GM19324 (cell line): ENCODE data around the gene CNOT2.
A peak's percentile ranks its signal among the peaks of the same experiment; 100 is the strongest.
"Not testable (repeated sequence)": the region's sequence is repeated elsewhere in the genome, so short reads cannot be mapped to it uniquely, and the experiment has no call there.

ENCODE experiments used
- ATAC-seq: cut with Tn5 transposase; IDR thresholded peaks from one replicate; pipeline ENCODE4 v1.9.1; 2021; ENCODE audit warnings: mild to moderate bottlenecking, moderate library complexity; ENCODE audit not compliant: unreplicated experiment, low FRiP score

The CNOT2 gene

DNA sequence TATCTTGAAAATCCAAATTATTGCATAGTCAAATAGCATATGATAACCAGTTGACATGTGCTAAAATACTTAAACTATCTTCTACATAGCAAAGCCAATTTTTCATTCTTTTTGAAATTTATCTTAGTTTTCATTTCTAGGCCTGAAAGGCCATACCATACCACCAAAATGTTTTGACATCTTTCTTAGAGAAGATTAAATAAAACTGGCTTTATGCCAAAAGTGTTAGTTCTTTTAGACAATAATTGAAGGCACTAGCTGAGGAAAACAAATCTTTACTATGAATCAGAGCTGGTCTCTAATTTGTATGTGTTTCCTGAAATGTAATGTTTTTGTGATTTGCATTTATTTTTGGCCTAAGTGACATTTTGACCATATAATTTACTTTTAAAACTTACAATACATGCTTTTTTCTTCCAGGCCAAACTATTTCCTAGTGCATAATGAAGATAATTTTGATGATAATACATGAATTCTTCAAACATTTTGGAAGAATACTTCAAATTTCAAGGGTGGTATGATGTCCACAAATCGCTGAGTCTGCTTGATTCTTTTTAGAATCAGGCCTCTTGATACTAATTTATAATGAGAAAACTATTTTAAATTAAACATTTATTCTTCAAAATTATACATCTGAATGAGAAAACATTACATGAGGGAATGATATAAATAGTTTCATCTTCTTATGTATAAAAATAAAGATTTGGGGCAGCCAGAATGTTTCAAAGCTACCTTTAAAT lies 116.4 kb downstream of the CNOT2 start:
- no peak for ATAC-seq

DNA sequence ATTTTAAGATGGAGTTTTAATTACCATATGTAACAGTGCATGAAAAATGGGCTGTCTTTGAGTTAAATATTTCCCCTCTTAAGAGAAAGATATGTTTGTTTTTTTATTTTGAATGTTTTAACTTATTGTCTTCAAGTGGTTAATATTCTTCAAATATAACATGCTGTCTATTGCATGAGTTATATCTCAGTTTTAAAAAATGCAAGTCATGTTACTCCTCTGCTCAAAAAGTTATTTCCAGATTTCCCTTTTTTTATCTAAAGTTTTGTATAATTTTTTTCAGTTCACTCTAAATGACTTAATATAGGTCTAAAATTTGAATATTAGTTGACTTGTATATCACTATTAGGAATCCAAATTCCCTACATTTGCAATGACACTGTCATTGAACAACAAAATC lies 117.0 kb downstream of the CNOT2 start:
- ATAC-seq: no peak

DNA sequence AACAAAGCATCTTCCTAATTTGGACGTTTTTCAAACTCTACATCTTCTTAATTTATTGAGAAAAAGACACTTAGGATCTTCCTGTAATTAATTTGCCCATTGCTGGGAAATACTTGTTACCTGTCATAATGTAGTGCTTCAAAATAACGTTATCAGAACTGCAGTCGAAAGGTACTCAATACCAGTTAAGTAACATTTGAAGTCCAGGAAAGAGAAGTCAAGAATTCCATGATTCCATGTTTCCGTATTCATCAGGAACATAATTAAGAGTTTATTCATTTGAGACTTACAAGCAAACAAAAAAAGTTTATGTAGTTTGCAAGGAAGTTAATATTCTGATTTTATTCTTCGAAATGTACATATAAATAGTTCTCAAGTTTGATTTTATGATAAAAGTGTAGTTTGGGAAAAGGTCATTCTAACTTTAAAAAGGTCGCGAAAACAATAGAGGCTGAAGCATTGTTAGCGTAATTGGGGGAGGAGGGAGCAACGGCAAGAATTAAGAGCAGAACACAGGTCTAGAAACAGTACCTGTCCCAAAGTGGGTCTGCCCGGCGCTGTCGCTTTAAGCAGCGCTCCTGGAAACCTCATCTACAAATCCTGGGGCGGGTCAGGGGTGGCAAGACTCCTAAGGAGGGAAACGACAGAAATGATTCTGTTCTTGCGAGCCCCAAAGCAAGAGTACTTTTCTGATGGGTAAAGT lies 121.6 kb downstream of the CNOT2 start:
- no peak for ATAC-seq

DNA sequence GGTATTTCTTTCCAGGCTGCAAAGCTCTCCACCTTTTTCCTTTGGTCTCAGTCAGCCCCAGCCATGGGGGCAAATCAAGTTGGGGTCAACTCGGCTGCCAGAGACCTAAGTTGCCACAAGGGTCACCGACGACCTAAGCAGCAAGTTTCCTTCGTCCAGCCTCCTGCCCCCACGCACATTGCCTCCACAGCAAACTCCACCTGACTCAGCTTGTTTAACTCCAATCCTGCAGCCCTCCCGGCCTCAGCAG lies 122.1 kb downstream of the CNOT2 start:
- ATAC-seq: no peak

DNA sequence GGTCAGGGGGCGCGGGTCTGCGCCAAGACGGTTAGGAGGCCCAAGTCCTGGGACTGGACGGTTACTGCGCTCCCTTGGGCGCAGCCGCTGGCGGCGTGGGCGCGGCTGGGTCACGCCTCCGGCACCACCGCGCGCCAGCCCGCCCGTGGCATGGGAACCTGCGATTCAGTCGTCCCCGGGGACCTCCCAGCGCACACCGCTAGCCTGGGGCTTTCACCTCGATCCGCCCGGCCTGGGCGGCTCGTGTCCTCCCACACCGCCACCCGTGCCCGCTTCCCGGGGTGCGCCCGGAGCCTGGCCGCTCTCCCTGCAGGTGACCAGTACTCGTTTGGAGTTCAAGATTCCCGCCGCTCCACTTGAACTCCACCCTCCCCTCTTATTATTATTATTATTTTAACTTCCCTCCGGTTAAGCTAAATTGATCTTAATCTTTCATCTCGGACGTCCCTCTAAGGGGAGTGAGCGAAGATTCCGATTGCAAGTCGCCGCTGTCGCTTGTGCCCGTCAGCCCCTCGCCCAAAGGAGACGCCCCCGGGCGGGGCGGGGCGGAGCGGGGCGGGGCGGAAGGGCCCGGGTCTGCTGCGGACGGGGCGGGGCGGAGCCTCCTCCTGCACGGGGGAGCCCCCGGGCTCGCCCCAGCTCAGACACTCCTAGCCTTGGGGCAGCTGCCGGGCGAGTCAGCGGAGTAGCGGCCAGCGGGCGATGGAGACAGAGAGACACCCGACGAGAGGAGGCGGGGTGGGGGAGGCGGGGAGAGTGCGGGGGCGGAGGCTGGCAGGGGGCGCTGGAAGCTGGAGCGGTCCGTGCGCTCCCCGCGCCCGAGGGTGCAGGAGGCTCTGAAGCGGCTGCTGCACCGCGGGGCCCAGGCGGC lies 122.7 kb downstream of the CNOT2 start, which contains the start of gene KCNMB4:
KCNMB4 (plus strand) TSS at position 643 of the 871 bp plus-strand sequence. CDS start 445 bp downstream, outside the sequence.
- ATAC-seq: peak; percentile 85

DNA sequence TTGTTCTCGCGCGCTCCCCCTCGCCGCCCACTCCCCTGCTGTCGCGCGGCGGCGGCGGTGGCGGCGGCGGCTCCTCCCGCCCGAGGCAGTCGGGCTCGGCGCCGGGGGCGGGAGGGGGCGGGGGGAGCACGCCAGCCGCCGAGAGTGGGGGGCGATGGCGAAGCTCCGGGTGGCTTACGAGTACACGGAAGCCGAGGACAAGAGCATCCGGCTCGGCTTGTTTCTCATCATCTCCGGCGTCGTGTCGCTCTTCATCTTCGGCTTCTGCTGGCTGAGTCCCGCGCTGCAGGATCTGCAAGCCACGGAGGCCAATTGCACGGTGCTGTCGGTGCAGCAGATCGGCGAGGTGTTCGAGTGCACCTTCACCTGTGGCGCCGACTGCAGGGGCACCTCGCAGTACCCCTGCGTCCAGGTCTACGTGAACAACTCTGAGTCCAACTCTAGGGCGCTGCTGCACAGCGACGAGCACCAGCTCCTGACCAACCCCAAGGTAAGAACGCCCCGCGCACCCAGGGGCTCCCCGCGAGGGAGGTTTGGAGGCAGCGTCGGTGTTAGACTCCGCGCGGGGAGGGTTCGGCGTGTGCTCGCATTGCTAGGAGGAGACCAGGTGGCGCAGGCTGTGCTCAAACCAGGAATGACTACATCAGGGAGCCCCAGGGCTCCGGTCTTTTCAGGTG lies 123.5 kb downstream of the CNOT2 start:
- ATAC-seq: peak; percentile 50

DNA sequence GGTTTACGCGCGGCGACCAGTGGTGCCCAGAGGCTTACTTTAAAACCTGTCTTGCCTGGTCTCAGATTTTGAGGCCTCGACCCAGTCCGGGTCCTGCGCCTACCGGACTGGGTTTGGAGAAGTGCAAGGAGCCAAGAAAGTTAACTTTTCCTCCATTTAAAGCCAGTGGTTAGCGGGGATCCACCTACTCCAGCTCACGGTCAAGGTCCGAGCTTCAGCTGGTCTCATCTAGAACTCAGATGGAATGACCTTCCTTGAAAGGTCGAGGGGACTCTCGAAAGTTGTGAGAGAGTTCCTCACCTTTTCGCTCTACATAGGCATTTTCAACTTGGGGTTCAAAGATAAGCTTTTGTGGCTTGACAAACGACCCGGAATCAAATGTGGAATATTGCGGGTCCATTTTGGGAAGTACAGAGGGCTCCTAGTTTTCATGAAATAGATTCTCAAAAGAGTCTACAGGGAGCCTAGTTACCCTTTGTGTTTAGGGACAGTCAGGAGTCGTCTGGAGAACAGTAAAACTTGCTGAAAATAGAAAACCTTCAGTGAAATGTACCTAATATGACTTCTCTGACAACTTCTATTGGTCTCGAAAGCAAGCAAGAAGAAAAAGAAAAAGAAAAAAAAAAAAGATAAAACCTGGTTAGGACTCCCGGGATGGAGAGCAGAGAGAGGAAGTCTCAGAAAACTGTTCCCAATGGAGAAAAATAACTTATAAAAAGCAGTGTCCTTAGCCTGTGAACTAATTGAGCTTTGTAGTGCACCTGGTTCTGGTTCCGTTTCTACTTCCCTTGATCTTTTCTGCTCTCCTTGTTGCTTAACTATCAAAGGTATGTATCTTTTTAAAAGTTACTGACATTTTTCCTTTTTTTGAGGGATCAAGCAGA lies 124.3 kb downstream of the CNOT2 start:
- no peak for ATAC-seq

DNA sequence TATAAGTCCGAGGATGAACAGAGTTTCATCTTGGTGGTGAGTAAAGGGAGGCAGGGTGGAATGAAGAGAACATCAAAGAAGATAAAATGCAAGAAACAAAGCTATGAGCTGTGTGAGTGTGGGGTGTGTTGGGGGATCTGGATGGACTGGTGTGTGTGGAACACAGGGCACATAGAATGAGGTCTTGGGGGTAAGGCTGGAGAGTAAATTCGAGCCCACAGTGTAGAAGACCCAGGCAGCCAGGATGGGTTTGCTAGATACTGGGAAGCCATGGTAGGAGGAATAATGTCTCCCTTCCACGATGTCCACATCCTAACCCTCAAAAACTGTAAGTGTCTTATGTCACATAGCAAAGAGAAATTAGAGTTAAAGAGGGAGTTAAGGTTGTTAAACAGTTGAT lies 129.6 kb downstream of the CNOT2 start:
- no peak for ATAC-seq

DNA sequence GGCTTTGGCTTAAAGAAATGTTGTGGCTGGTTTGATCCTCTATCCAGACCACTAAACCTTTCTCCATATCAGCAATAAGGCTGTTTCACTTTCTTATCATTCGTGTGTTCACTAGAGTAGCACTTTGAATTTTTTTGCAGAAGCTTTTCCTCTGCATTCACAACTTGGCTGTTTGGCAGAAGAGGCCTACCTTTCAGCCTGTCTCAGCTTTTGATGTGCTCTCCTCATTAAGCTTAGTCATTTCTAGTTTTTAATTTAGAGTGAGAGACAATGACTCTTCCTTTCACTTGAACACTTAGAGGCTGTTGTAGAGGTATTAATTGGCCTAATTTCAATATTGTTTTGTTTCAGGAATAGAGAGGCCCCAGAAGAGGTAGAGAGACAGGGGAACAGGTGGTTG lies 136.6 kb downstream of the CNOT2 start:
- ATAC-seq: no peak

DNA sequence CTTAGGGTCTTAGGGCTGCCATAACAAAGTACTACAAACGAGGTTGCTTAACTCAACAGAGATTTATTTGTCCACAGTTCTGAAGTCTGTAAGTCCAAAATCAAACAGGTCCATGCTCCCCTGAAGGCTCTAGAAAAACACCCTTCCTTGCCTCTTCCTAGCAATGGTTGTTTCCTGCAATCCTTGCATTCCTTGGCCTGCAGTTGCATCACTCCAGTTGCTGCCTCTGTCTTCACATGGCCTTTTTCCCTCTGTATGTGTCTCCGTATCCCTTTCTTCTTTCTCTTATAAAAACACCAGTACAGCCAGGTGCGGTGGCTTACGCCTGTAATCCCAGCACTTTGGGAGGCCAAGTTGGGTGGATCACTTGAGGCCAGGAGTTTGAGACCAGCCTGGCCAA lies 140.3 kb downstream of the CNOT2 start:
- no peak for ATAC-seq

DNA sequence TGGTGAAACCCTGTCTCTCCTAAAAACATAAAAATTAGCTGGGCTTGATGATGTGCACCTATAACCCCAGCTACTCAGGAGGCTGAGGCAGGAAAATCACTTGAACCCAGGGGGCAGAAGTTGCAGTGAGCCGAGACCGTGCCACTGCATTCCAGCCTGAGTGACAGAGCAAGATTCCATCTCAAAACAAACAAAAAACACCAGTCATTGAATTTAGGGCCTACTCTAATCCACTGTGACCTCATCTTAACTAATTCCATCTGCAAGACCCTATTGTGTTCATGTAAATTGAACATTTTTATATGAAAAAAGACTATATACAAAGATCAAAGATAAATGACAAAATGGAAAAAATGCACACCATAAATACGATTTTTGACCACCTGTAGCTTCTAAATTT lies 140.7 kb downstream of the CNOT2 start:
- no peak for ATAC-seq

DNA sequence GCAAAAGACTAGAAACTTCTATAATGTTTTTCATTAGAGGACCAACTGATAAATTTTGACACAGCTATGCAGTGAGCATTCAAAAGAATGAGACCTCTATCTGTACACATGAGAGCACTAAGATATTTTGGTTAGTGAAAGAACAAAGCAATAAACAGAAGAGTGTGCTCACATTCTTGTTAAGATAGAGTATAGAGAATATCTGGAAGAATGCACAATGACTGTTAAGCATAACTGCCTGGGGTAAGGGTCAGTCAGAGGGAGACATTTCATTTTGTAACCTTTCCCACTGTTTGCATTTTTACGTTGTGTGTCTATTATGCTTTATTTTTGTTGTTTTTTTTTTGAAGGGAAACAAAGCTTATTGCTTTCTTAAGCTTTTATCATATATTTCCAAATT lies 143.5 kb downstream of the CNOT2 start:
- ATAC-seq: no peak

DNA sequence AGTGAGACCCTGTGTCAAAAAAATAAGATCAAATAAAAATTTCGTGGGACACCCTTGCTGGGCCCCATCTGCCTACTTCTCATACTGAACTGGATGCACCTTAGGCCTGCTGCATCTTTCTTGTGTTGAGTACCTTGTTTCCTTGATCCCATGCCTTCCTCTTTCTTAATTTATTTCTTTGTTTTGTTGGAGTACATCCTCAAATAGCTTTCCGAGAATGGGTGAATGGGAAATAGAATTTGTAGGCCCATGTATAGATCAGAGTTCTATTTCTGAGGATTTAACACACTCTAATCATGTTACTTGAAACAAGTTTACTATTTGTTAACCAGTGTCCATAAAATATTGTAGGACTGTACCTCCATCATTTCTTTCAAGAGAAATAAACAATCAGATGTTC lies 146.4 kb downstream of the CNOT2 start:
- no peak for ATAC-seq

DNA sequence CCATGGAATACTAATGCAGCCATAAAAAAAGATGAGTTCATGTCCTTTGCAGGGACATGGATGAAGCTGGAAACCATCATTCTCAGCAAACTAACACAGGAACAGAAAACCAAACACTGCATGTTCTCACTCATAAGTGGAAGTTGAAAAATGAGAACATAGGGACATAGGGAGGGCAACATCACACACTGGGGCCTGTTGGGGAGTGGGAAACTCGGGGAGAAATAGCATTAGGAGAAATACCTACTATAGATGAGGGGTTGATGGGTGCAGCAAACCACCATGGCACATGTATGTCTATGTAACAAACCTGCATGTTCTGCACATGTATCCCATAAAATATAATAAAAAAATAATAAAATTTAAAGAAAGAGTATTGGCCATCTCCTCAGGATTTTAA lies 149.4 kb downstream of the CNOT2 start:
- not testable (repeated sequence) for ATAC-seq

DNA sequence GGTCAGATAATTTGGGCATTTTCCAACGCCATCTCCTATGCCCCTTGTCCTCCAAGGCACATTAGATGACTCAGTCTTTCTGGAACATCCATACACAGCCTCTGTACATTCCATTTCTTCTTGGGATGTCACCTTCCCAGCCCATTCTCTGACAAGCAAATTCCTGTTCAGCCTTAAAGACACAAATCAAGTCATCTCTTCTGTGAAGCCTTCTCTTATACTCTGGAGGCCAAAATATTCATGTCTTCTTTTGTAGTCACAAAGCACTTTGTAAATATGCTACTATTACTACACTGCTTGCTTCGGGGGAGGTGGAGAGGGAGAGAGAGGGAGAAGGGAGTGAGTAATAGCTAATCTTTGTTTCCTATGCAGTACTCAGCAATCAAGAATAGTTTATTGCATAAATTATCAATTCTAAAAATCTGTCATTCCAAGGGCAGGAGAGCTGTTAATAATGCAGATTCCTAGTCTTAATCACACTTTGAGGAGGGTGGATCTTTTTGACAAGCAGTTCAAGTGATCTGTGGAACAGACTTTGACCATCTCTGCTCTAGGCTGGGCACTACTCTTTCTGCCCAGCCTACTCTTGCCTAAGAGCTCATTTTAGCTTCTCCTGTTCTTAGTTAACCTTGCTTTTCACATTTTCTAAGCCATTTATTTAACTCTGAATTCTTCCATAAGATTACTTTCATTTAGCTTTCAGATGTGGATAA lies 150.7 kb downstream of the CNOT2 start:
- no peak for ATAC-seq

DNA sequence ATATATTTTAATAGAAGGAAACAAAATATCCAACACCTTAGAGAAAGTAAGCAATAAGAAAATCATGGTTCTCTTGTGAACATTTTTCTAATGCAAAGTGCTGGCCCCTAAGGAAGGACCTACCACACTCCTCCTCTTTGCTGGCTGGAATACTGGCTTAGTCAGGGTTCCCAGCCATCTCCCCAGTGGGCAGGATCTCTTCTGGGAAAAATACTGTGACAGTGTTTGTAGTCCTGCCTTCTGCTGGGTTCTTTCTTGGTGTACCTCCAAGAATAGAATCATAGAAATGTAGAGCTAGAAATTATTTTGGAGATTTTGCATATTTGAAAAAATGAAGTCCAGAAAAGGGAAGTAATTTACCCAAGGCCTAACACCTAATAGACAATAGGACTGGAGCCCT lies 154.8 kb downstream of the CNOT2 start:
- no peak for ATAC-seq

DNA sequence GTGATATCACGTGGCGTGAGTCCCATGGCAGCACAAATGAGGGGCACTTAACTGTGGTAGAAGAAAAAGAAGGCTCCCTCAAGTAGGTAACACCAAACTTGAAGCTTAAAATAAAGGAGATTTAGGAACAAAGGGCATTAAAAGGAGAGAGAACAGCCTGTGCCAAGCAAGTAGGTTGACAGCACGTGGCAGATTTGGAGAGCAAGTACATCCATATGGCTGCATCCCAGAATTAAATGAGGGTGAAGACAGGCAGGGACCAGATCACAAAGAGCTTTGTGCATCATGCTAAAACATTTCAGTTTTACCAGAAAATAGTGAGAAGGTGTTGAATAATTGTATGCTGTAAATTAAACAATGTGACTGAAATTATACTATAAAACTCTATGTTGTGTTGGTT lies 155.6 kb downstream of the CNOT2 start:
- ATAC-seq: no peak

DNA sequence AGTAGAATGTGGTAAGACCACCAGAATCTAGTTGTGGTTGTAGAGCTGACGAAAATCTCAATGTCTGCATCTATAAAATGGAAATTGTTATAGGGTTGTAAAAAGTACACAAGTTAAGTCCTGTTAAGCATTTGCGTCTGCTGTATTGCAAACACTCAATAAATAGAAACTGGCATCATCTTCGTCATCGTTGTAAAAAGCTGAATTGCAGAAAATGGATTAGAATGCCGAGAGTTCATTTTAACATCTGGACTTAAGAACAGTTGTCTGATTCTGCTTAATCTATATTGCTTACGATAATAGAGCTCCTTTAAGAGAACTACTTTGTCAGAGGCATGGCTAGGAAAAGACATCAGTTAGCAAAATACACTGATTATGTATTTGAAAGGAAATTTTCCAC lies 156.1 kb downstream of the CNOT2 start:
- no peak for ATAC-seq

DNA sequence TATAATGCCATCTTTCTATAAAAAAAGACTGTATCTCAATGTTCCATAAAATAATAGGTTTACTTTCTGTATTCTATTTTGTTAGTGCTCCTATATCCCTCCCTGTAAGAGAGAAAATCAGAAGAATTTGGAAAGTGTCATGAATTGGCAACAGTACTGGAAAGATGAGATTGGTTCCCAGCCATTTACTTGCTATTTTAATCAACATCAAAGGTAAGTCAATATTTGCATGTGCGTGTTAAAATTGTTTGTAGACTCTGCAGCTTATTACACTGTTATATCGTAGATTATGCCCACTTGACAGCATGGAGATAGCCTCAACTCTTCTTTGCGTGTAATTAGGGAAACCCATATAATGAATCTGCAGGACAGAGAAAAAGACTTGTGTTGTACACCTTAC lies 156.9 kb downstream of the CNOT2 start:
- ATAC-seq: no peak
